T-helper 1 cell treated with Interleukin-12 subunit alpha and Interleukin-12 subunit beta and Interleukin-4 antibody, amounts not matched to agents 30 μg/mL and 1 μg/mL, for 36 hours (primary cell): ENCODE data around the gene TMPRSS12.
"Not testable (repeated sequence)": the region's sequence is repeated elsewhere in the genome, so short reads cannot be mapped to it uniquely, and the experiment has no call there.

ENCODE experiments used
- H3K27ac Mint-ChIP-seq: one replicate; pipeline ENCODE4 v1.8.0; 2021; ENCODE audit warnings: mild to moderate bottlenecking, mixed read lengths
- H3K27me3 Mint-ChIP-seq: one replicate; pipeline ENCODE4 v1.8.0; 2021; ENCODE audit warnings: low read depth, mixed read lengths
- H3K36me3 Mint-ChIP-seq: one replicate; pipeline ENCODE4 v1.8.0; 2021; ENCODE audit warnings: low read depth, mixed read lengths
- H3K4me1 Mint-ChIP-seq: one replicate; pipeline ENCODE4 v1.8.0; 2021; ENCODE audit warnings: low read depth, mixed read lengths
- H3K4me3 Mint-ChIP-seq: one replicate; pipeline ENCODE4 v1.8.0; 2021; ENCODE audit warnings: mild to moderate bottlenecking, moderate library complexity, mixed read lengths
- H3K9me3 Mint-ChIP-seq: one replicate; pipeline ENCODE4 v1.8.0; 2021; ENCODE audit warnings: mixed read lengths

The TMPRSS12 gene

GRCh38 chr12:50926932-50927331 lies 84.2 kb downstream of the TMPRSS12 start:
- H3K27ac Mint-ChIP-seq, H3K36me3 Mint-ChIP-seq, H3K4me3 Mint-ChIP-seq, H3K27me3 Mint-ChIP-seq, H3K9me3 Mint-ChIP-seq: not testable (repeated sequence)
- H3K4me1 Mint-ChIP-seq: peaks cover 26% of the 10 kb centered on the region

- Mint-ChIP-seq H3K4me1 (peaks cover 26% of the 10 kb centered on the region), H3K9me3 (no peaks in the 10 kb centered on the region), H3K4me3 (no peak overlapping the region), H3K27ac (no peak overlapping the region), H3K36me3 (no peaks in the 10 kb centered on the region), H3K27me3 (no peaks in the 10 kb centered on the region)
Measured at GRCh38 chr12:50927356-50927755, 84.6 kb downstream of the TMPRSS12 start.

GRCh38 chr12:50927766-50928224 lies 85.1 kb downstream of the TMPRSS12 start:
- H3K4me3 Mint-ChIP-seq: no peak overlapping the region
- H3K27me3 Mint-ChIP-seq: no peaks in the 10 kb centered on the region
- peaks cover 27% of the 10 kb centered on the region for H3K4me1 Mint-ChIP-seq
- no peak overlapping the region for H3K27ac Mint-ChIP-seq
- H3K36me3 Mint-ChIP-seq: no peaks in the 10 kb centered on the region
- no peaks in the 10 kb centered on the region for H3K9me3 Mint-ChIP-seq

GRCh38 chr12:50928392-50928791 lies 85.7 kb downstream of the TMPRSS12 start:
- no peak overlapping the region for H3K27ac Mint-ChIP-seq
- no peaks in the 10 kb centered on the region for H3K36me3 Mint-ChIP-seq
- peaks cover 31% of the 10 kb centered on the region for H3K4me1 Mint-ChIP-seq
- H3K4me3 Mint-ChIP-seq: no peak overlapping the region
- H3K9me3 Mint-ChIP-seq: no peaks in the 10 kb centered on the region
- no peaks in the 10 kb centered on the region for H3K27me3 Mint-ChIP-seq

- H3K36me3 Mint-ChIP-seq: no peaks in the 10 kb centered on the region
- H3K9me3 Mint-ChIP-seq: no peaks in the 10 kb centered on the region
- no peak overlapping the region for H3K27ac Mint-ChIP-seq
- no peak overlapping the region for H3K4me3 Mint-ChIP-seq
- H3K4me1 Mint-ChIP-seq: peaks cover 31% of the 10 kb centered on the region
- H3K27me3 Mint-ChIP-seq: no peaks in the 10 kb centered on the region
Measured at GRCh38 chr12:50929831-50930230, 87.1 kb downstream of the TMPRSS12 start.

- not testable (repeated sequence) for H3K27ac Mint-ChIP-seq, H3K36me3 Mint-ChIP-seq, H3K9me3 Mint-ChIP-seq, H3K27me3 Mint-ChIP-seq, H3K4me3 Mint-ChIP-seq
- H3K4me1 Mint-ChIP-seq: peaks cover 25% of the 10 kb centered on the region
Measured at GRCh38 chr12:50930477-50930876, 87.8 kb downstream of the TMPRSS12 start.

GRCh38 chr12:50932787-50933280 lies 90.1 kb downstream of the TMPRSS12 start:
- Mint-ChIP-seq H3K27ac (no peak overlapping the region), H3K27me3 (no peaks in the 10 kb centered on the region), H3K36me3 (no peaks in the 10 kb centered on the region), H3K9me3 (peaks cover 7% of the 10 kb centered on the region), H3K4me3 (no peak overlapping the region), H3K4me1 (peaks cover 22% of the 10 kb centered on the region)

- Mint-ChIP-seq H3K4me1 (peaks cover 20% of the 10 kb centered on the region), H3K4me3 (no peak overlapping the region), H3K9me3 (peaks cover 9% of the 10 kb centered on the region), H3K36me3 (peaks cover 2% of the 10 kb centered on the region), H3K27ac (no peak overlapping the region), H3K27me3 (no peaks in the 10 kb centered on the region)
Measured at GRCh38 chr12:50933459-50934124, 90.9 kb downstream of the TMPRSS12 start.

- Mint-ChIP-seq H3K27me3 (no peaks in the 10 kb centered on the region), H3K36me3 (peaks cover 5% of the 10 kb centered on the region), H3K27ac (peak overlapping the region; percentile 11), H3K4me1 (peaks cover 20% of the 10 kb centered on the region), H3K9me3 (peaks cover 17% of the 10 kb centered on the region), H3K4me3 (no peak overlapping the region)
Measured at GRCh38 chr12:50934371-50934851, 91.7 kb downstream of the TMPRSS12 start.

GRCh38 chr12:50934981-50935807 lies 92.5 kb downstream of the TMPRSS12 start:
- Mint-ChIP-seq H3K36me3 (peaks cover 6% of the 10 kb centered on the region), H3K4me3 (no peak overlapping the region), H3K9me3 (peaks cover 19% of the 10 kb centered on the region), H3K27me3 (no peaks in the 10 kb centered on the region), H3K4me1 (peaks cover 20% of the 10 kb centered on the region), H3K27ac (no peak overlapping the region)

GRCh38 chr12:50936821-50937530 lies 94.2 kb downstream of the TMPRSS12 start:
- peaks cover 19% of the 10 kb centered on the region for H3K9me3 Mint-ChIP-seq
- H3K36me3 Mint-ChIP-seq: peaks cover 6% of the 10 kb centered on the region
- no peak overlapping the region for H3K4me3 Mint-ChIP-seq
- H3K4me1 Mint-ChIP-seq: peaks cover 20% of the 10 kb centered on the region
- no peaks in the 10 kb centered on the region for H3K27me3 Mint-ChIP-seq
- H3K27ac Mint-ChIP-seq: no peak overlapping the region
